HUDEP-2 (cell line): ENCODE measurements around the gene MMP26.

Experiments used
- DNase-seq, 76 experiments: peaks; one replicate each; lab custom pipeline; 2025; ENCODE audit not compliant: unreplicated experiment in 76 of 76; lab: John Stamatoyannopoulos, UW

The MMP26 gene

DNA sequence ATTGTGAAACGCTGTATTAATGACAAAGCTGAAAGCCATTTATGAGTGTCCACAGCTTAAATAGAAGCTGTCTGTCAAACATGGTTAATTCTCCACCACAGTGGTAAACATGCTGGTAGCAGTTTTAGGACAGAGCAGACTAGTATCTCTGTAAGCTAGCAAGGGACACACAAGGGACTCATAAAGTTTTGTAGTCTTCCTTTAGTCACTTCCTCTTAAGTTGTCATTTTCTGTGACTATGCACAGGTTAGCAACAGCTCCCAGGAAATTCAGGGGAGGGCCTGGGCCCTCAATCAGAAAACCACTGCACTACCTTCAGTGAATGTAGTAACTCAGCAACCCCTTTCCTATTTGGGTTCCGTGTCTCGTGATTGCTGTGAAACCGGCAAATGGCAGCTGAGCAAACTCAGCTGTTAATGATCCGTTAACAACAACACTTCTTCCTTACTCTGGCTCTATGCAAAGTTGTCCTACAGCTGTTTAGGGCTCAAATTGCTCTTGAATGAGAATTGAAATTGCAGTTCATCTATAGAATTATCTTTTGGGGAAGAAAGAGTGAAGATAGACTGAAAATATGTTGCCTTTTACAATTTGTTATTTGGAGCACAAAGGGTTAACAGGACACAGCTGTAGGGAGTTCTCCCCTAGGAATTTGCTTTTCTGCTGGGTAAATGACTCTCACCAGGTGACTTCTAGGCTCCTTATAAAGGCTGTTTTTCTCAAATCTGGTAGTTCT, at the start of gene MMP26:
MMP26 (plus strand) TSS at position 731 of the 736 bp plus-strand sequence.
- DNase-seq: no peak

DNA sequence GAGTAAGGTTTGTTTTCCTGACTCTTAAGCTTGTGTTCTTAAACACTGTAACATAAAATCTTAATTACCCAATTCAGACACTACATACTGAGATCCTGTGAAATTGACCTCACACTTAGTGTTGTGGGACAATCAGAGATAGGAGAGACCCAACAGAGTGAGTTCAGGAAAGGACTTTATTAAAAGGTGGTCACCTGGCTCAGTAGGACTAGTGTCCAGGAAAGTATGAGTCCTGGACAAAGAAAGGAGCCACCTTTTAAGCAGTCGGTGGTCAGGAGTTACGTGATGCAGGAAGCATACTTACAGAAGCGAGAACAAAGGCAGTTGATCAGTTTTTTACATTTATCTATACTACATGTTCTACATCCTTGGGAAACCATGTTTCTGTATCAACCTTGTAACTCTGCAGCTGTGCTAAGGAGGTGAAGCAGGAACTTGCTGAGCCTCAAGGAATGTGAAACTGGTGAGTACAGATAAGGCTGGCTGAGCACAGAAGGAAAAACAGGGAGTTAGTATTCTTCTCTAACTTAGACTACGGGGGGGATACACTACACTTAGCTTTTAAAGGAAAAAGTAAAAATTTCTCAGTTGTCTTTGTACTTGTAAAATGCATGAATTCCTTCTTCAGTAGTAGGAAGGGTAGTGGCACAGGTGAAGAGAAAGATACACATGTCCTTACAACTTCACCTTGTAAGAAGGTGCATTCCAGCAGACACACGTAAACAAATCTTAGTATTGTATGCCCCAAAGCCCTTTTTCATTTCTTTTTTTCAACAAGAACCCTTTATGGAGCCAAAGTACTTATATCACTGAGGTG, 45.7 kb upstream of the MMP26 start:
- no peak for DNase-seq

DNA sequence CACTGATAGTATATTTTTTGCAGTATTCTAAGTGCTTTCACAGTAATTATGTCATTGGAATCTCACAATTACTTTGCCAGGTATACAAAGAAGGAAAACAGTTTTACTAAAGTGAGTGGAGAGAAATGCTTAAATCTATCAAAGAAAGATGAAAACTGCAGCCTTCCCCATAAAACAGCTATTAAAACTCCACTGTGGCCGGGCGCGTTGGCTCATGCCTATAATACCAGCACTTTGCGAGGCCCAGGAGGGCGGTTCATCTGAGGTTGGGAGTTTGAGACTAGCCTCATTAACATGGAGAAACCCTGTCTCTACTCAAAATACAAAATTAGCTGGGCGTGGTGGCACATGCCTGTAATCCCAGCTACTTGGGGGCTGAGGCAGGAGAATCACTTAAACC, 41.7 kb upstream of the MMP26 start:
- DNase-seq: no peak

DNA sequence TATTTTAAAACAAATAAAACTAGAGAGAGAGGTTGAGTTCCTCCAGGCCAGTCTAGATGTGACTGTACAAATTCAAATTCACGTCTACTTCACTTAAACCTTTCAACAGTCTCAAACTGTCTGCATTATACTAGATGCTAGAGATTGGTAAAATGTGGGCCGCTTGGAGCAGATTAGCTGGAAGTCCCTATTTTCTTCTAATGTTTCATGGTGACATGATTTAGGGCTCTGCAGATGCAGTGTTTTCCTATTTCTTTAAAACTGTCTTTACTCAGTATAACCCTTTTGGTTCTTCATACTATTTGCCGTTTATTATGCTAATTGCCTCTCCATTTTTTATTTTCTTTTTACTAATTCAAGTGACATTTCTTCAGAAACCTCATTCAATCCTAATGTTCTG, 40.4 kb upstream of the MMP26 start:
- no peak for DNase-seq

DNA sequence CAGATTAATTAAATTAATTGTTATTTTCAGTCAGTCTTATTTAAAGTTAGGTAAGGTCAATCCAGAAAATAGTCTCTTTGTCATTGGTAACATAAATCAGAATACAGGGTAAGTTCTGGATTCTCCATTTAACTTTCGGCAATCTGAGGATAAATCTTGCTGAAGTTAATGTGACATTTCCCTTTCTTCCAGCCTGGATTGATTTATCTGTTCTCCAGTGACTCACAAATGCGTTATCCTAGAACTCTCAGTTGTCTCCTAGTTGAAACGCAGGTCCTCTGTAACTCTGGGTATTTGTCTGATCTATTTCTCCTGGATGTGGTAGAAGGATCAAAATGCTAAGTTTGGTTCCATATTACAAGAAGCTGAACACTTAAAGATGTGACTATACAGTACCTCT, 39.8 kb upstream of the MMP26 start:
- DNase-seq: no peak

DNA sequence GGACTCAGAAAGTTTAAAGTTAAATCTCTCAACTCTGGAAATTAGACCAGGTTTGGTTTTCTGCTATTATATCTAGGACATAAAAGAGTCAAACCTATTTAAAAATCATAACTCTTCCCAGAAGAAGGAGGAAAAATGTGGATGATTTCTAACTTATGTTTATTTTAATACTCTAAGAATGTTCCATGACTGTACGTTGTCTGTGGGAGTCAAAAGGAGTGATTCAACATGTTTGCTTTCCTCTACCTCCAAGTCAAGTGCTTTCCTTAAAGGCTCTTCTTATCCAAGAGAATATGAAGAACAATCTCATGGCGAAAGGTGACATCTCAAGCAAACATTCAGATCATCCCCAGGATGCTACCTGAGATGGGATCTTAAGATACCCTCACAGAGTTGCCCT, 39.2 kb upstream of the MMP26 start:
- no peak for DNase-seq

DNA sequence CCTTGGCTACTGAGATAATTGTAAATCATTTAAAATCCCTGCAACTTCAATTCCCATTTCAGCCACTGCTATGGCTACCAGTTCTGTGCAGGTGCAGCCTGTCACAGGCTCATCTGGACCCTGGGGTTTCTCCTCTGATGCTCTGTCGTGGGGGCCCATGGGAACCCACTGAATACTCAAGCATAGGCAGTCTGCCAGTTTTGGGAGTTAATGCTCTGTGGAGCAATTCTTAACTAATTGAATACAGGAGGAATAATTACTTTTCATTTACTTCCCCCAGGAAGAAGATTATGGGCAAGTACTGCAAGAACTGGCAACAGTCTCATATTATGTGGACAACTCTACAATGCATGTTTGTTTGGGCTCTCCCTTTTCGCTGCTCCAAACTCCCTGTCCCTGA, 32.8 kb upstream of the MMP26 start:
- DNase-seq: no peak

DNA sequence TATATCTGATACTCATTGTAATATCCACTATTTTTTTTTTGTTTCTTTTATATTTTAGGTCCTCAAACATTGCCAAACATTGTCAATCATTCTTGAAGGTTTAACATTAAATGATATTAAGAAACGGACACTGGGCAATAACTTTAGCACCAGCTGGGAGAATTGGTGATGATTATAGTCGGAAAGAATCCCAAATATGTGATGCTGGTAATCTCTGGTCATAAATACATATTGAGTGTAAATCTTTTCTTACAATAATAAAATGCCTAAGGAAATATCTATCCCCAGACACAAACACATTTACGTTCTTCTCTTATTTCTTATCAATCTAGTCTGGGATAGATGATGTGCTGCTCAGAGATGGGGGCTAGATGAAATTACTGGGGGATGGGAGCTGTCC, 32.1 kb upstream of the MMP26 start:
- no peak for DNase-seq

DNA sequence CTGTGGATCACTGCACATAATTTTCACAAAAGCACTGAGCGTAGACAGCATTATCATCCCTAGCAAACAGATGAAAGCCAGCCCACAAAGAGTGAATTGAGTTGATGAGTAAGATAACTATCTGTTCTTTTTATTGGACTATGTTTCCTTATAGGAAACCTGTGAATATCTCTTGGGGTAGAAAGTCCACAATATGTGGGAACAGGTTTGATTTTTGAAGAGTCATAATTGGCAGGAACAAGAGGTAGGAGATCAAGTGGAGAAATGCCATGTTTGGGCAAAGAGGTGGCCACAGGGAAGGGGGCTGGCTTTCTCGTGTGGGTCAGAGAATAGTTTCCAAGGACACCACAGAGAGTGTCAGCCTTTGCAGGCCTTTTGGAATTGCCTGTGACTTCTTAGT, 30.8 kb upstream of the MMP26 start:
- no peak for DNase-seq

DNA sequence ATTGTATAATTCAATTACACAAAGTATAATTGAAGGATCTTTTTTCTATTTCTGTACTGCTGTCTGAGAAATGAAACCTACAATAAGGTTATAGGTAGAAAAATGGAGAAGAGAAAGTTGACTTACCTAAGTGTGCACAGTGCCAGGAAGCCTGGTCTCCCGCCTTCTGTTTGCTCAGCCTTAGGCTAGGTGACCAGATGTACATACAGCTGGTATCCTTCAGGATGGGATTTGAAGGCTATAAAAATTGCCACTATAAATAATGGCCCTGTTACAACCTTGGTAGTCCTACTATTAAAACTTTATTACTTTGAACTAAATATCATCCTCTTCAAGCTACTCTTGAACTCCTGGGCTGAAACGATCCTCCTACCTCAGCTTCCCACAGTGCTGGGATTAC, 26.6 kb upstream of the MMP26 start:
- no peak for DNase-seq

DNA sequence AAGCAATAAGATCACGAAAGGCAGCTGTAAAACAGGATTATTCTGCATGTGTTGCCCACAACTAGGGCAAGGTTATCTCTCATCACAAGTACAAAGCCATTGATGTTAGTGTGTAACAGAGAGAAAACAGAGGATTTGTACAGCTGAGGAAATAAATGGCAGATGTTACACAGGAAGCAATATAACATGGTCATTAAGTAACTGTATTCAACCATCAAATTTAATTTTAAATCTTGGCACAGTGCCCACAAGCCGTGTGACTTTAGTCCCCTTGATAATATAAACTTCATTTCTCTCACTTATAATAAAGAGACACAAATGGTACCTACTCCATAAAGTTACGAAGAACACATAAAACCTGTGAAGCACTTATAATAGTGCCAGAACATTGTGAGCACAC, 24.2 kb upstream of the MMP26 start:
- no peak for DNase-seq

DNA sequence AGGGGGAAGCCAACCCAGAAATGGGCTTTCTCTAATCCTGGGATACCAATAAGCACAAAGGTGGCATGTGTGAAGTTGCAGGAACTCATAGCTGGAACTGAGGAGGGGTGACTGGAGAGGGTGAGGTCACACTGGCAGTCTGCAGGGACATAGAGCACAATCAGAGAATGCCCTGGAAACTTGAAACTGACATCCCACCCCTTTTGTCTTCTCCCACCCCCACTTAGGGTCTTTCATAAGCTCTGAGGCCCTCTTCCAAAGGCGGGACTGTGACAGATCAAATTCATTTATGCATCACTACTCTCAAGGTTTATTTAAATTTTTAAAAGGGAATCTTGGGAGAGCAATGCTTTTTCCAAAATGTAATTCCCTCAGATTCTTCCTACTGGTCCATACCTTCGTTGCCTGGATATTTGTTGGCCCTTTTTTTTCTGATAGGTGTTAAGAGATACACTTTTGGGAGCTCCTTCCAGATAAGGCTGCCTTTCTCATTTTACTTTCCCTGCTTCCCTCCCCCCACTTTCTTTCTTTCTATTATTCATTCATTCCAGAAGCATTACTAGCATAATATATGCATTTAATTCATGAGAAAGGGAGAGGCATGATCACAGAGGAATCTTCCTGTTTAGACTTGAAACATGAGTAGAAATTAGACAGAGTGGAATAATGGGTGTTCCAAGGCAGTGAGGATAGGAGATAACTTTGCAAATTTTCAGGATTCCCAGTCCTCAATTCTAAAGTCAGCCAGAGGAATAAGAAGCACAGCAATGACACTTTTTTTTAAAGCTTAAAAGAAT, 21.8 kb upstream of the MMP26 start:
- DNase-seq: no peak

DNA sequence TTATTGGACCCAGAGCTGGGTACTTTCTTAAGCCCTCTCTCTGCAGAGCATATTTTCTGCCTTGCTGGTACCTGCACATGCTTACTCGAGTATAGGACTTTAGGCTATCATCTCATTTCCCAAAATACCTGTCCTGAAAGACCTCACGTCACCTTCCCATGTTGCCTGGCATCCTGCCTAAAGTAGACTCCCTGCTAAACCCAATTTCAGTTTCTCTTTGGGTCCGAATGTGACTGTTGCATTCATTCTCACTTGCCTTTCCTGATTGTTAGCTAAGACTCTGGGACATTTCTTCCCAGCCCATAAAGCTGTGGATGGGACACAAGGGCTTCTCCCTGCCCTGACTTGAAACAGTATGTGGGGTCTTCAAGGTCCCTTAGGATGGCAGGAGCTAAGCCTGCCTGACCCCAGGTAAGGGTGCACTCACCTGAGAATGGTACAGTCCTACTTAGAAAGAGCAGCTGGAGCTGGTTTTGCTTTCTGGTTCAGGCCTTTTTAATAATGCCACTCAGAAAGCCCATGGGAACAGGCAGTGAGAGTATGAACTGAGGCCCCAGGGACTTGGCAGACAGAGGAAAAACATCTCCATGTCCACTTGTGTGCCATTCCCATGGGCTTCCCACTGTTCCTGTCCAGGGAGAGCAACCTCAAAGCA, 19.8 kb upstream of the MMP26 start:
- no peak for DNase-seq

DNA sequence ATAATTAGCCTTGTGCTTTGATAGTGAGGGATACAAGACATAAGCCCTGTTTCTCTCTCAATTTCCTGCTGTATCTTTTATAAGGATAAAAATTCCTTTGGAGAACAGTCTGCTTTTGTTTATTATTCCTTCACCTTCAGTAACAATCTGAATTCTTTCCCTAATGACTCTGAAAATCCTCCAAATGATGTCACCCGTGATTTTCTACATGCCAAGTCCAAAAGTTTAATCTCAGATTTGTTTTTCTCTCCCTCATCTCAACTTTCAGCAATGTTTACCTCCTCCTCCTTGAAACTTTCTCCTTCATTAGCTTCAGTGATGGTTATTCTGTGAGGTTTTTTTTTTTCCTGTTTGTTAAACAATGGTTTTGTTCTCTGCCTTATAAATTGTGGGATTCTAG, 9.1 kb upstream of the MMP26 start:
- DNase-seq: no peak

DNA sequence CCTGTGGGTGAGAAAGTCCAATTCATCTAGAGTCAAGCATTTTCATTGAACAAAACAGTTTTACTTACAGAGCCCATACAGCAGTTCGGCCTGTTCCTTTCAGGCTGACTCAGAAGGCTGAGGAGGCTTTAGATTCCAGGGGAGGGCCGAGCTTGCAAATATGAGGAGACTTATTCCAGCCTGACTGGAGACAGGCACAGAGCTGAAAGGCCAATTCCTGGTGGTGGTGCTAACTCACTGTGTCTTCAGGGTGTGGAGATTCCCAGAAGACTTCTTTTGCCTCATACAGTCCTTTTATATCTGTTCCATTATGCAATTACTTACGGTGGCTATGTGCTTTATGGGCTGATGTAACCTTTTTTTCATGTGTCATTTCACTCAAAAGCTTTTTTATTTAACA, 7.0 kb upstream of the MMP26 start, which contains the start of gene OR51E2:
OR51E2 (minus strand) TSS at position 269 of the 400 bp plus-strand sequence. CDS start 15,142 bp downstream, outside the sequence.
- no peak for DNase-seq

DNA sequence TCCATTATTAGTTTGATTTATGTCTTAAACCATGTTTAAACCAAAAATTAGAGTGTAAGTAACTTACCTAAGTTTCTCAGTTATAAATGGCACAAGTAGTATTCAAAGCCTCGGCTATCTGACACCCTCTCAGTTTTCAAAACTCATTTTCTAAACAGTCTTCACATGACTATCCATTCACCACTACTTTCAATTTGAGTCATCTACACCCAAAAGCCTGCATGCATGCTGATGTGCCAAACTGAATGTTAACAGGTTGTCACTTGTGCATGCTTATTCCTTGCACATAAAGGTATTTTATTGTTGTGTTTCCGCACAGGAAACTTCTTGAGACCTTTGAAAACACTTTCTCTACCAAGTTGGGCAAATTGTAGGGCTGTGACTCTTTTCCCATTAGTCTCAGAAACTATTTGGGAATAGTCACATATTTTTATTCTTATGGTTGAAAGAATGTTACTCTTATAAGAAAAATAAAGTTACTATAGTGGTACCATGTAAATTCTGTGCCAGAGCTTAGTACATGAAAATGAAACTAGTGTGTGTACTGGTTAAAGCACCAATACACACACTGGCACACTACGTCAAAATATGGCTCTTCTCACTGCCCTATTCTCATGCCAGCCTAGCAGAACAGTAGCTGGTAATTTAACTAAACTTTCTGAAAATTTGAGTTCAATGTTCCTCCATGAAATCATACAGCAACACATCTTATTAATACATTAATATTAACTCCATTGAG, 4.7 kb upstream of the MMP26 start:
- DNase-seq: no peak

DNA sequence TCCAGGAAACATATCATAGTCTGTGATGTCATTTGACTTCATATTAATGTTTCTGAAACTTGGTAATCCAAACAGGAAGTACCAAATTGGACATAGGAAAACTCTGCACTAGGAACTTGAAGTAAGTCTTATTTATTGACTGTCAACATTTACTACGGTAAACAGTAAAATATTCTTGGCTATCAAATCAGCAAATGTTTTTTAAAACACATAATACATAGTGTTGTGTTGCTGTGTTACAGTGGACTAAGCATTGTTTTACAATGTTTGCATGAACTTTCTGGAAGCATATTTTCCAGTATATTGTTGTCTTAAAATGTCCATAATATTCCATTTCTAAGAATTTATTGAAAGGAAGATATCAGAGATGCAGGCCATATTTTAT, 4.2 kb upstream of the MMP26 start:
- no peak for DNase-seq

DNA sequence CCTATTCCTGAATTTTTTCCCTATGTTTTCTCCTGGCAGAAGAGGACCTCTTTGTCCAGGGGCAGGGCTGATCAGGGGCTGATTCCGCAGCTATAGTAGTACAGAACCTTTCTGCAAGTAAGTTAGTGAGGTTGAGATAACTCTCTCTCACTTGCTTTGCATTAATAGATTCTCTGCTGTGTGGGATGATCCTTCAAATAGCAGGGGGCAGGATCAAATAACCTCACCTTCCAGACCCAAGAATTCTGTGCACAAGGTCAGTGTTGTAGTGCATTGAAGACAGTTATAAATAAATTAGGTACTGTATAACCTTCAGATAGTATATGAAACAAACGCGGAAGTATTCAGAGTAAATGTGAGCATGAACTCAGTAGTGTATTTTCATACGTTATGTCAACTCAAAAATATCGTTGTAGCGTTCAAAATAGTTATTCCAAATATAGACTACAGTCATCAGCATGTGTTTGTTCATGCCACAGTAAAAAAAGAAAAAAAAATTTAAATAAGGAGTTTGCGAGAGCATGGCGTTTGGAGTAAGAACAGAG, 278 bp downstream of the MMP26 start:
- DNase-seq: no peak

DNA sequence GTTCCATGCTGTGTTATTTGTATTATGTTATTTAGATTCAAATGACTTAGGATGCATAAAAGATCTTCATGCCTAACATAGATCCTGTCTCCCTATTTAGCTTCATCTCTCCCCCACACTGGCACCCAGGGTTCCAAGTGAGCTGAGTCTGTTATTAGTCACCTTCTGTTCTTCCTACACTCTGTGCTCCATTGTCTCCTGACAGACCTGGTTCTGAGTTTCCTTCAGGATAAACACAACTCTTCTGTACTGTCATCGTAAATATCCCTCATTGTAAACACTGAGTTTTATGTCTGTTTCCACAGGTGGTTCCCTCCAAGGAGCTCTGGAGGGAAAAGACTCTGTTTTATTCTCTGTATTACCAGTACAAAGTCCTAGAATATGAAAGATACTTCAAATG, 8.7 kb downstream of the MMP26 start:
- DNase-seq: no peak

DNA sequence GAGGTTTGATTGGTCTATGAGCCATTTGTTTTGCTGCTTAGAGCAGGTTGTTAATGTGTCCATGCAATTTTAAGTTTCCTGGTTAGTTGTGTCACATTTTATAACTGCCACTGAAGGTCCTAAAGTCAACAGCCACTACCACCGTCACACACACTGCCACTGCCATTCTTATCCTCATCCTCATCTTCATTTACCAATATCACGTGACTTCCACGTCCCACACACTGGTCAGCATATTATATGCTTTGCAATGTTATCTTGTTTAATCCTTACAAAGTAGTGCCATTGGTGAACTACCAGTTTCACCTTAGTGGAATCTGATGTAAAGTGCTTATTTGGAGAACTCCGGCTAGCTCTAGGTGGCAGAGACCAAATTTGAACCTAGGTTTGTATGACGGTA, 9.7 kb downstream of the MMP26 start:
- no peak for DNase-seq
